Measurements from ENCODE around the gene KCTD19.

Gene KCTD19

DNA sequence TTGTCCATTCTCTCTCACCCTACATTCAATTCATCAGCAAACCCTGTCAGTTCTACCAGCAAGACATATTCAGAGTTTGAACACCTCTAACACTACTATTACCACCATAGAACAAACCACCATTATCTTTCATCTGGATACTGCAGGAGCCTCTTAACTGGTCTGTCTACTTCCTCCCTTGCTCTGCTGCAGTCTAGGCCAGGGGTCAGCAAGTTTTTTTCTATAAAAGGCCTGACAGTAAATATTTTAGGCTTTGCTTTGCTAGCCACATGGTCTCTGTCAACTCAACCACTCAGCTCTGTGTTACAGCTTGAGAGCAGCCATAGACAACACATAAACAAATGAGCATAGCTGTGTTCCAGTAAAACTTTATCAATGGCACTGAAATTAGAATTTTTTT lies 13.8 kb downstream of the KCTD19 start:
- no peak for DNase-seq

DNA sequence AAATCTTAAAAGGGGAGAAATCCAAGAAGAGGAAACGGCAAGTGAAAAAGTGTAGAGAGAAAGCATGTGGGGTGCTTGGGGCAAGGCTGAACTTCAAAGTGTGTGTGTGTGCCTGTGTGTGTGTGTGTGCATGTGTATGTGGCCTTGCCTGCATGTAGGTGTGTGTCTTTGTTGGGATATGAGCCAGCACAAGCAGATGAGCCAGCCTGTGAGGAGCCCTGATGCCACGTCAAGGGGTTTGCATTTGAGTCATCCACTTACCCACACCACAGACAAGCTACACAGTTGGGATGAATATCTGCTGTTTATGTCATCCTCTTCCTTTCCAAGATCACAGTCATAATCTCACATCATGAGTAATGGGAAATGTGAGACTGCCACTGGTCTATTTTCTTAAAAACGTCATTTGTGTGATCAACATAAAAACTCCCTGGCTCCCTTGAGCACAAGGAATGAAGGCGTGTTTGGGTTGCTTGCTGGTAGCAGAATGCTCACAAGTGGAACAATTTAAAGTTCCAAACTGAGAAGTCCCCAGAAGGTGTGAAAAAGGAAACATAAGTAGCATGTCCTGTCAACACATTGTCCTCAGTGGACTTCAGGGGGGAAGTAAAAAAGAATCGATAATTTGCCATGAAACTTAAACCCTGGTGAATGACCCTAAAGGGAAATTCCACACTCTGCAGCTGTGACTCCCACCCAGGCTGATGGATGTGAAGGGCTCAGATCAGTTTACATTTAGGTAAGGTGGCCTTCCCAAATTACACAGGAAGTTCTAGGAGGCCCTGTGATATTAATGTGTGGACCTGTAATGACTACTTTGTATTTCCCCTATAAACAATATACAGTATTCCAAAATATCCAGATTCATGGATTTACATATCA lies 14.7 kb downstream of the KCTD19 start:
- no peak for DNase-seq

DNA sequence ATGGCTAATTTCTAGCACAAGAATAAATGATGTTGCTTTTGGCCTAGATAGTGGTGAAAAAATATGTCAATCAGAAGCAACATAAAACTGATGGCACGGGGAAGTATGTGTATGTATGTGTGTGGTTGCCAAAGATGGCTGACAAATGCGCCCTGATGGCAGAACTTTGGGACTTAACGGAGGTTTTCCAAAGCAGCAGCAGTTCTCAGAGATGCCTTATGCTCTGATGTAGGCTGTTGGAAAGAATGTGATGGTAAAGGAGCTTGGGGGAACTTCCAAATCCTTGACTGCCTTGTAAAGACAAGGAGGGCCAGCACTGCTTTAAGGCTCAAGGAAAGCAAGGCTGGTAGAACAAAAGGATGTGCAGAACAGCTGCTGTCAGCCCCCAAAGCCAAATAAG lies 16.0 kb downstream of the KCTD19 start:
- no peak for DNase-seq

DNA sequence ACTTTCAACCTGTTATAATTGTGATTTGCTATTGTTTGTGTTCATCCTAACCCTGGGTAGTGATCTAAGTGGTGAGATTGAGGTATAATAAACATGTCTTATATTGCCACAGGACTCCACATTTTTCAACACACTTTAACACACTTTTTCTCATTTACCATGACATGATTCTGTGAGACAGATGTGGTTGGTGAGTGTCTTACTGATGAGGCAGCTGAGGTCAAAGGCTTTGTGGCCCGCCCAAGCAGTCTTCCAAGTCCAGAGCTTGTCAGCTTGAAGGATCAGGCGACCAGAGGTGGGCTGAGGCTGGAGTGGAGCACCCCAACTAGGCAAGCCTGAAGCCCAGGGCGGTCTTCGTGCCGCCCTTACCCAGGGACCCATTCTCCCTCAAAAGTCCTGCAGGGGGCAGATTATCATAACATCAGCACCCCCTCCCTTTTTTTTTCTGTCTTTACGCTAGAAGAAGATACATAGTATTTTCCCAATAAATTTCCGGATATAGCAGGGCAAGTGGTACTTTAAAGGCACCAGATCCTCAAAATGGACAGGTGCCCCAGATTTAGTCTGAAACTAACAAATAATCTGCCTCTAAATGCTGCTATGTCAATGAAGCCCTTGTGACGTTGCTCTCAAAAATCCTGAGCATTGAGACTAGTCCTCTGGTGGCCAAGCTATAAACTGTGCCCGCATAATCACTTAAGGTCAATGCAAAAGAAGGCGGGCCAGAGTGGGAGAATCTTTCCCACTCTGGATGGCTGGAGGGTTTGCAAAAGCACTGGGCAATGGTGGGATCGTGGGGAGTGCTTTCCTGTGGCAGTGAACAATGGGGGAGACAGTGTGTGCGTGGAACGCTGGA lies 21.1 kb downstream of the KCTD19 start:
- no peak for DNase-seq

DNA sequence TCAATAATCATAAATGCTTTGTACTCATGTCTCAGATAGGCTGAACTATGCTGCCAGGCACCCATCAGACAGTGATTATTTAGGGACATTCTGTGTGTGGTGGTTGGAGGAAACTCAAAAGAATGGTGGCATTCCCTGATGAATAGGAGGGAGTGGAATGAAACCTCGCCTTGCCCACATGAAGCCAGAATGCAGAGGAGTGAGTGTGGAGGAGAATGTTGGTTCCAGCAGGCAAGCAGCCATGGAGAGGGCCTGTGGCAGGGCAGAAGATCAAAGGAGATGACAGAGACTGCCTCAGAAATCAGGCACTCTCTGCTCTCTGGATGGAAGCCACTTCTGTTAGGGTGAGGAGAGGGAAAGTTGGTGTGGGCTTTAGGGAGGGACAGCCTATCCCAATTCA lies 22.5 kb downstream of the KCTD19 start:
- DNase-seq, result no peak

DNA sequence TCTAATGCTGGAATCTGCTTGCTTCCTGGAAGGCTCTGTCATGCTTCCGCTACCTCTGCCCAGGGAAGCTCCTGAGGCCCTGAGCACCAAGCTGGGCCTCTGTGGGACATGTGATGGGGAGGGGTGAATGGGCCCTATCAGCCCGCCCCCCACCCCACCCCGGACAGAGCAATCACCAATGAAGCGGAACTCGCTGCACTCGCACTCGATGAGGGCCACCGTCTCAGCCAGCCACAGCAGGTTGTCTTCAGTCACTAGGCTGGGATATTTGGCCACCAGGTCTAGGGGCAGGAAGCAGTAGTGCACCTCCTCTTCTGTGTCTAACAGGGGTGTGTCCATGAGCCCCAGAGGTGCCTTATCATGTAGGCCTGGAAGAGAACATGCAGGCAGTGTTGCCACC lies 23.6 kb downstream of the KCTD19 start:
- no peak for DNase-seq

DNA sequence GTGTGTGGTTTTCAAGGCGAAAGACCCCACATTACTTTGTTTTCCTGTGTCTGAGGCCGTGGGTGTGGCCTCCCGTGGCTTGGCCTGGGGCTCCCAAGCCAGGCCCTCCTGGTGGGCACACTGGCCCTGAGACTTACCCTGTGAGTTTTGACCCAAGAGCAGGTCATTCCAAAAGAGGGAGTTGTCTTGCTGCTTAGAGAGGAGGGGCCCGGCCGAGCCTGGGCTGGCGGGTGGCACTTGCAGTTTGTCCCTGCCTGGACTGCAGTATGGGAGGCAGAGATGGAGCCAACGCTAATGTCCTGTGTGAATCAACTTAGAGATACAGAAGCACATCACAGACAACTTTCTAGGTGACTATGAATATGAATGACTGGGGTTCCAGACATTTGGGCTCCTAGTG lies 24.5 kb downstream of the KCTD19 start:
- DNase-seq, result no peak

DNA sequence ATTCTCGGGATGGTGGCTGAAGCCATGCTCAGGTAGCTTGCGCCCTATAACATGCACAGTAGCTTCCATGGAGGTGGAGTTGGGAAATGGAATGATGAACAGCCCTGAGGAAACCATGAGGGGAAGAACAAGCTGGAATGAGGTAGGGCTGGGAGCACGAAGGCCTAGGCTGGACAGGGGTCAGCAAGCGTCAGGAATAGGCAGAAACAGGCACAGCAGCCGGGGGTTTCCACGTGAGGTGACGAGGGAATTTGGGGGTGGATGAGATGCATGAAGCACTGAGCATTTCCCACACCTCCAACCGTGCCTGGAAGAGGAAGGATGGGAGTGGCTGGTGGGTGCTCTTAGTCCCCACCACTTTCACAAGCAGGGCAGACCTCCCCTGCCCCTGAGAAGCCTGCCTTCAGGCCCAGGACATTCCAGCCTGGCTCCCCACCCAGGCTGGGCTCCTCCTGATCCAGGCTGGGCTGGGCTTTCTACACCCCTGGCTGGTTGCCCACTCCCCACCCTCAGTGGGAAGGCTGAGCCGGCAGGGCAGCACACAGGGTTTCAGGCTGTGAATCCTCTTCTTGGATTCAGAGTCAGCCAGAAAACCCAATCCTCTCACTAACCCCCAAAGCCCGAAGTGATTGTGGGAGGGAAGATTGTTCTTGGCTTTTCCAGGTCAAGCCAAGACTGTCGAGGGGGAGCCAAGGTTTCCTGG lies 25.3 kb downstream of the KCTD19 start:
- no peak for DNase-seq

DNA sequence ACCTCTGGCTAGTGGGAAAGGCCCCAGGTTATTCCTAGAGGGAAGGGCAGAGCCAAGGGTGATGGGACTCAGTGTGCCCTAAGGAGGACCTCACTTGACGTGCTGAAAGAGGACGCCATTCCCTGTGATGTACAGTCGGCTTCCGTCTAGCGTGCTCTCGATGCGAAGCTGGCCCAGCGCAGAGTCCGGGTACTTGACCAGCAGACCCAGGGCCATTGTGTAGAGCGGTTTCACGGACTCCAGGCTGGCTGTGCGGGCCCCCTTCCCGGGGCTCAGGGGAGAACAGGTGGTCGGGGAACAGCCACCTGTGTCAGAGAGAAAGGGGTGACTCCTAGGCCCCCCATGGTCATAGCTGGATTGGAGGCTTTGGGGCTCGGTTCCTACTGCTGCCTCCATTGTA lies 27.3 kb downstream of the KCTD19 start:
- no peak for DNase-seq

DNA sequence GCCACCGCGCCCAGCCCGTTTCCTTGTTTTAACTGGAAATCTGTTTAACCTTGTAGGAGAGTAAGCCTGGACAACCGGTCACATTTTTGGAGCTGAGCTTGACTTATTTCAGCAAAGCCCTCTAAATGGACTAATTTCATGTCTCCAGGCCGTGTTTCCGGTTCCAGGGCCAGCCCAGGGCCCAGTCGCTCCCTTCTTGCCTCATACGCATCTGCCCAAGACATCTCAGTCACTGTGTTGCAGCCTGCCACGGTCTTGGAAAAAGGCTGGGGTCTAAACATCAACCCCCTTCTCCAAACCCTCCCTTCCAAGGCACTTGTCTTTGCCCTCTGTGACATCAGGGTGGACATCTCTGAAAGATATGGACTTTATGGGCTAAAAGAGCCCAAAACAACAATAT lies 28.3 kb downstream of the KCTD19 start:
- no peak for DNase-seq

DNA sequence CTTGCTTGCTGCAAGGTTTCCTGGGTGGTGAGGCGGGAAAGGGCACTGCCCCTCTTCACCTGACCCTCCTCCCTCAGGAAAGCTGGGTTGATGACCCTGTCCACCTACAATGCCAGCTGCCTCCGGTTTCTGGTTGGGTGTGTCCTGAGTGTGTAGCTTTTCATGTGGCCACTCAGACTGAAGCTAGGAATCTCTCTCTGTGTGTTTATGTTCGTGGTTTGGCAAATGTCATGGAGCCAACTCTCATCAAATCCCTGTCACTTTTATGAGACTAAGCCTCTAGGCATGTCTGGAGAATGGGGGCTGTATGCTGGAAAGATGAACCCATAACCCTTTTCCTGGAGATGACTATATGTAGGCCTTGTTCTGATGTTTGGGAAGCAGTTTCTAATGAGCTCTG lies 30.1 kb downstream of the KCTD19 start:
- DNase-seq, result no peak

DNA sequence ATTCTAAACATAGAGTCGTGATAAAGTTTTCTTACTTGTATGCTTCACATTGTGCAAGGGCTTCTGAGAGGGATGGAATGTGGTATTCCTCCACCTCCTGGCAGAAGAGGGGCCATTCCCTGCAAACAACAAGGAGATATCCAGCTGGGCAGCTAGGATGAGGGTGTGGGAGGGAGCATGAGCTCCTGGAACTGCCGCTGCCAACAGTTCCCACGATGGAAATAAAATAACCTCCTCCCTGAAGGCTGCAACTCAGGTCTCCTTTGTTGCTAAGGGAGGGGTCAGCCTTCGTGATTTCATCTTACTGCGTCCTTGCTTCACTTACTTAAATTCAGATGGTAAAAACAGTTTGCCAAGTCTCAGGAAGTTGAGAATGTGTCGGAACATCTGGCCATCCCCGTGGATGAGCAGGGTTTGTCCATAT lies 31.6 kb downstream of the KCTD19 start:
- no peak for DNase-seq

DNA sequence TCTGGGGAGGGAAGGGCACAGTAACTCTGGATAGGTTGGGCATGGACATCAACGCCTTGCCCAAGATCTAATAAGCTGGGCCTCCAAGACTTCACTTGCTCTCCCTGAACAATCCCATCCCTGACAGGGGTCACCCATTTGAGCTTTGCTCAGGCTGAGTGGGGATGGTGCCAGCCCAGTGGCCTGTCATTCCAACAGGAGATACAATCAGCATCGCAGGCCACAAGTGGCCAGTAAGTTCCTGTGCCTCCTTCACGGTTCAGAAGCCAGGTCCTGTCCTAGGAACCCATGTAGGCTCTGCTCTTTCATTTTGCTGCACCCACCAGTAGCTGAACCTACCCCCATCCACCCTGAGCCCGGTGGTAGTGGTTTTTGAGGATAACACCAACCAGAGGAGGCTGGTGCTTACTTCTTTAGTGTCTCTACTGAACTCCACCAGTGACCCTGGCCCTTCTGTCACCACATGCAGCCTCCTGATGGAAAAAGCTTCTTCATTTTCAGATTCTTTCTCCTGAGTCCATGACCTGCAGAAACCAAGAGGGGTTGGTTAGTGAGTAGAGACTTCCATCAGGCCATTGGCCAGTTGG lies 32.3 kb downstream of the KCTD19 start:
- DNase-seq, result no peak

DNA sequence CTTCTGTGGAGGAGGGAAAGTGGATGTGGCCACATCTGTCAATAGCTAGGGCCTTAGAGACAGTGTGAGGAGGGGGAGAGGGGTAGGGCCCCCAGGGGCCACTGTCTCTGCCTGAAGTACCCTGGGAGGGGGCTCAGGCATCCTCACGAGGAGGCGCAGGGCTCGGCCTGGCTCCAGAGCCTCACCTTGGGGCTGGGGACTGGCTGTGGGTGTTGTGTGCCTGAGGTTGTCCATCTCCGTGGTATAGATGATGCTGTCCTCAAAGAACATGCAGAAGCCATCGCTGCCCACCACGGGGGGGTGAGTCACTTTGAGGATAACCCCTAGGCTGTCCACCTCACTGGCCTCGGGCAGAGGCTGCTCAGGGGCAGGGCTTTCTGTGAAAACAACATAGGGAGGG lies 35.1 kb downstream of the KCTD19 start:
- DNase-seq, result no peak

DNA sequence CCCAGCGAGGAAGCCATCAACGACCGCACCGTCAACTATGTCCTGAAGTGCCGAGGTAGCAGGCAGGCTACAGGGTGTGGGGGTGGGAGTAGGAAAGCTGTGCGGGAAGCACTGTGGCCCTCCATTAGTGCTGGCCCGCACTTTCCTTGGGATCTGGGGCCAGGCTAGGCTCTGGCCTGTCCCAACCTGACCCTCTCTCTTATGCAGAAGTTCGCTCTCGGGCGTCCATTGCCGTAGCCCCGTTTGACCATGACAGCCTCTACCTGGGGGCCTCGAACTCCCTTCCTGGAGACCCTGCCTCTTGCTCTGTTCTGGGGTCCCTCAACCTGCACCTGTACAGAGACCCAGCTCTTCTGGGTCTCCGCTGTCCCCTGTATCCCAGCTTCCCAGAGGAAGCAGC lies 38.6 kb downstream of the KCTD19 start:
- DNase-seq, result no peak

DNA sequence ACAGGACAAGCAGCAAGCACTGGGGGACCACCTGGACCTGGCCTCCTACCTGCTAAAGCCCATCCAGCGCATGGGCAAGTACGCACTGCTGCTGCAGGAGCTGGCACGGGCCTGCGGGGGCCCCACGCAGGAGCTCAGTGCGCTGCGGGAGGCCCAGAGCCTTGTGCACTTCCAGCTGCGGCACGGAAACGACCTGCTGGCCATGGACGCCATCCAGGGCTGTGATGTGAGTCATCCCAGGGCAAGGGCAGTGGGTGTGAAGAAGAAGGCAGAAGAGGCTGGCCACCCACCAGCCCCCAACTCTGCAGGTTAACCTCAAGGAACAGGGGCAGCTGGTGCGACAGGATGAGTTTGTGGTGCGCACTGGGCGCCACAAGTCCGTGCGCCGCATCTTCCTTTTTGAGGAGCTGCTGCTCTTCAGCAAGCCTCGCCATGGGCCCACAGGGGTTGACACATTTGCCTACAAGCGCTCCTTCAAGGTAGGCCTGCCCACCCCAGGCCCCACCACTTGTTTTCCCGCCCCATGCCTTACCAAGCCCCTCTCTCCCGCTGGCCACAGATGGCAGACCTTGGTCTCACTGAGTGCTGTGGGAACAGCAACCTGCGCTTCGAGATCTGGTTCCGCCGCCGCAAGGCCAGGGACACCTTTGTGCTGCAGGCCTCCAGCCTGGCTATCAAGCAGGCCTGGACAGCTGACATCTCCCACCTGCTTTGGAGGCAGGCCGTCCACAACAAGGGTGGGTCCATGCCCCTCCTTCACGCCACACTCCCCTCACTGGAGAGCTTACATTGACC lies 39.9 kb downstream of the KCTD19 start:
- DNase-seq, result no peak

DNA sequence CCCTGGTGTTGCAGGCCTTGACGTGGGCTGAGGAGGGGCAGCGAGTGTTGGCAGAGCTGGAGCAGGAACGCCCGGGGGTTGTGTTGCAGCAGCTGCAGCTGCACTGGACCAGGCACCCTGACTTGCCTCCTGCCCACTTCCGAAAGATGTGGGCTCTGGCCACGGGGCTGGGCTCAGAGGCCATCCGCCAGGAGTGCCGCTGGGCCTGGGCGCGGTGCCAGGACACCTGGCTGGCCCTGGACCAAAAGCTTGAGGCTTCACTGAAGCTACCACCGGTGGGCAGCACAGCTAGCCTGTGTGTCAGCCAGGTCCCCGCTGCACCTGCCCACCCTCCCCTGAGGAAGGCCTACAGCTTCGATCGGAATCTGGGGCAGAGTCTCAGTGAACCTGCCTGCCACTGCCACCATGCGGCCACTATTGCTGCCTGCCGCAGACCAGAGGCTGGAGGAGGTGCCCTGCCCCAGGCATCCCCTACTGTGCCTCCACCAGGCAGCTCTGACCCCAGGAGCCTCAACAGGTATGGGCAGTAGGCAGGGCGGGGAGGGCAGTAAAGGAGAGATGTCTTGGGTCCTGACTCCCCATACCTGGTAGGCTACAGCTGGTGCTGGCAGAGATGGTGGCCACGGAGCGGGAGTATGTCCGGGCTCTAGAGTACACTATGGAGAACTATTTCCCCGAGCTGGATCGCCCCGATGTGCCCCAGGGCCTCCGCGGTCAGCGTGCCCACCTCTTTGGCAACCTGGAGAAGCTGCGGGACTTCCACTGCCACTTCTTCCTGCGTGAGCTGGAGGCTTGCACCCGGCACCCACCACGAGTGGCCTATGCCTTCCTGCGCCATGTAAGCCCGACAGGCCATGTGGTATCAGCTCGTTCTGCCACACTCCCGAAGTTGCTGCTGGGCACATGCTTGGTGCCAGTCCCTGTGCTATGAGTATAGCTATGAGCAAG lies 41.6 kb downstream of the KCTD19 start:
- DNase-seq, result no peak

DNA sequence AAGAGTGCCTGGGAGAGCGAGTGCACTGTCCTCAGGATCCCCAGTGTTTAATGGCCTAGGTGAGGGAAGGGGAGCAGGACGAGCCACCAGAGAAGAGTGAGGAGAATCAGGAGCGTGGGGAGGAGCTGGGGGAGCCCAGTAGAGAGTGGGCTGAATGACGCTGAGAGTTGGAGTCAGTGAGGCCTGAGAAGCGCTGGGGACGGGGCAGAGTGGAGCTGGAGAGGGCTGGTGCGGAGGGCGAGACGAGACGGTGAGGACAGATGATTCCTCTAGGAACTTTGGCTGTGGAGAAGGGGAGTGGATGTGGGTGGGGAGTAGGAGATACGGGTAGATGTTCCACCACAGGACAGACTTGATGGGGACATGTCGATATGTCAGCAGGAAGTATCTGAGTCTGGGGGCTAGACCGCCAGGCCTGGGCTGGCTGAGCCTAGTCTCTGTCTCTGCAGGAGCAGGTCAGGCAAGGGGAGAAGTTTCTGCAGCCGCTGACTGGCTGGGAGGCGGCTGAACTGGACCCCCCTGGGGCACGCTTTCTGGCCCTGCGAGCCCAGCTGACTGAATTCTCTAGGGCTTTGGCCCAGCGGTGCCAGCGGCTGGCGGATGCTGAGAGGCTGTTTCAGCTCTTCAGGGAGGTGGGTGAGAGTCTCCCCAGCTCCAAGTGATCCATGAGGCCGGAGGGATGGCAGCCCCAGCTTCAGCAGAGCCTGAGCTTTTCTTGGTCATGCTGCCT lies 42.5 kb downstream of the KCTD19 start:
- DNase-seq, result no peak

DNA sequence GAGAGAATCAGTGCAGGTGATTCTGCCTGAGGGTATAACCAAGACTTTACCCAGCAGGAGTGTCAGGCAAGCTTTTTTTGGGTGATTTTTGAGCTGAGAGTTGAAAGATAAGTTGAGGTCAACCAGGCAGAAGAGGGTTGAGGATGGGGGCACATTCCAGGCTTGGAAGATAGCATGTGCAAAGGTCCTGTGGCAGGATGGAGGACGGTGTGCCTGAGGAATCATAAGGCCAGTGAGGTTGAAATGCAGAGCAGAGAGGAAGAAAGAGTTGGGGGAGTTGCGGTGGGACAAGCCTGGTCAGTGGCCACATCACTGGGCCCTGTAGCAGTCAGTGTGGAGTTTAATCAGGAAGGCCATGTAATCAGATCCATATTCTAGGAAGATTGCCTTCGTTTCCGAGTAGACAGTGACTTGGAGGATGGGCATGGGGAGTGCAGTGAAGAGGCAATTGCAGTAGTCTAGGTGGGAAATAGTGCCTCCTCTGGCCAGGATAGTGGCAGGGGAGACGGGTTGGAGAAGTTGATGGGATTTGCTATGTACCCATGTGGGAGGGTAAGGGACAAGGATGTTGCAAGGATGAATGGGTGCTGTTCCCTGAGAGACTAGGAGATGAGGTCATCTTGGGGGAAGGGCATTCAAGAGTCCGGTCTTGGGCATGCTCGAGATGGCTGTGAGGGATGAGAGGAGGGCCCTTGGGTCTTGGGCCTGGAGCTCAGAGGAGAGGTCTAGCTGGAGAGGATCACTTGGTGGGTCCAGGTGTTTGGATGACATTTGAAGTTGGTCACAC lies 43.3 kb downstream of the KCTD19 start:
- no peak for DNase-seq

DNA sequence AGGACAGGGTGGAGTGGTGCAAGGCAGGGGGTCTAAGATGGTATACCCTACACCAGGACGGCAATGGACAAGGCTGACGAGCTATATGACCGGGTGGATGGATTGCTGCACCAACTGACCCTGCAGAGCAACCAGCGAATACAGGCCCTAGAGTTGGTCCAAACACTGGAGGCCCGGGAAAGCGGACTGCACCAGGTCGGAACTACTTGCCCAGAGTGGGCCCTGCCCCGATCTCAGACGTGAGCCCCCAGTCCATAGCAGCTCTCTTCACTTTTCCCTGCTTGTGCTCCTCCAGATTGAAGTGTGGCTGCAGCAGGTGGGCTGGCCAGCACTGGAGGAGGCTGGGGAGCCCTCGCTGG lies 44.1 kb downstream of the KCTD19 start:
- no peak for DNase-seq

Data from NCI-H524 treated with DMSO at 0.1 percent for 48 hours (cell line).